Measurements from ENCODE around the gene PLA2G3.

DNA sequence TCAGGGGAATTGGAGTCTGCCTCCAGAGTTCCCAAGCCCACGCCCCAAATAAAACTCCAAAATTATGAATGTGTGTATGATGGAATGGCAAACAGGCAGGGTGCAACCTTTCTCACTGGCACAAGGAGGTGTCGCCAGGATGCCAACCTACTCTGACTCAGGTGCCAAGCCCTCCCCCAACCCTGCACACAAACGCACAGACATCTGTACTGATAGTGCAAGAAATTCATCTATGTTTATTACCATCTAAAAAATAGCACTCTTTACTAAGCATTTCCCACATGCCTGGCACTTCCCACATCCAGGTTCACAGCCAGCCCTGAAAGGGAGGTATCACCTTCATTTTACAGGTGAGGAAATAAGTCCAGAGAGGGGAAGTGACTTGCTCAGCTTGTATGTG lies 1.2 kb downstream of the PLA2G3 start:
- no peak for TF ChIP-seq EP300 (IDR thresholded peaks at IDR 0.05)
- TF ChIP-seq, protein P1, sequence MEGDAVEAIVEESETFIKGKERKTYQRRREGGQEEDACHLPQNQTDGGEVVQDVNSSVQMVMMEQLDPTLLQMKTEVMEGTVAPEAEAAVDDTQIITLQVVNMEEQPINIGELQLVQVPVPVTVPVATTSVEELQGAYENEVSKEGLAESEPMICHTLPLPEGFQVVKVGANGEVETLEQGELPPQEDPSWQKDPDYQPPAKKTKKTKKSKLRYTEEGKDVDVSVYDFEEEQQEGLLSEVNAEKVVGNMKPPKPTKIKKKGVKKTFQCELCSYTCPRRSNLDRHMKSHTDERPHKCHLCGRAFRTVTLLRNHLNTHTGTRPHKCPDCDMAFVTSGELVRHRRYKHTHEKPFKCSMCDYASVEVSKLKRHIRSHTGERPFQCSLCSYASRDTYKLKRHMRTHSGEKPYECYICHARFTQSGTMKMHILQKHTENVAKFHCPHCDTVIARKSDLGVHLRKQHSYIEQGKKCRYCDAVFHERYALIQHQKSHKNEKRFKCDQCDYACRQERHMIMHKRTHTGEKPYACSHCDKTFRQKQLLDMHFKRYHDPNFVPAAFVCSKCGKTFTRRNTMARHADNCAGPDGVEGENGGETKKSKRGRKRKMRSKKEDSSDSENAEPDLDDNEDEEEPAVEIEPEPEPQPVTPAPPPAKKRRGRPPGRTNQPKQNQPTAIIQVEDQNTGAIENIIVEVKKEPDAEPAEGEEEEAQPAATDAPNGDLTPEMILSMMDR (IDR thresholded peaks at IDR 0.05) = no peak
- TF ChIP-seq POLR2AphosphoS5 (IDR thresholded peaks at IDR 0.05) = no peak
